ENCODE data around the gene EZR. TPM values are rescaled to one million over a fixed set of nuclear protein-coding genes. Genes with fewer than 3 reads are reported as not detected.

The EZR gene
- total and polyA plus RNA-seq, 9 of the 15 experiments (the other 6 are each of a cell fraction or from before 2014, with no cell fraction given) = 36.5 to 162 (median 104) TPM

DNA sequence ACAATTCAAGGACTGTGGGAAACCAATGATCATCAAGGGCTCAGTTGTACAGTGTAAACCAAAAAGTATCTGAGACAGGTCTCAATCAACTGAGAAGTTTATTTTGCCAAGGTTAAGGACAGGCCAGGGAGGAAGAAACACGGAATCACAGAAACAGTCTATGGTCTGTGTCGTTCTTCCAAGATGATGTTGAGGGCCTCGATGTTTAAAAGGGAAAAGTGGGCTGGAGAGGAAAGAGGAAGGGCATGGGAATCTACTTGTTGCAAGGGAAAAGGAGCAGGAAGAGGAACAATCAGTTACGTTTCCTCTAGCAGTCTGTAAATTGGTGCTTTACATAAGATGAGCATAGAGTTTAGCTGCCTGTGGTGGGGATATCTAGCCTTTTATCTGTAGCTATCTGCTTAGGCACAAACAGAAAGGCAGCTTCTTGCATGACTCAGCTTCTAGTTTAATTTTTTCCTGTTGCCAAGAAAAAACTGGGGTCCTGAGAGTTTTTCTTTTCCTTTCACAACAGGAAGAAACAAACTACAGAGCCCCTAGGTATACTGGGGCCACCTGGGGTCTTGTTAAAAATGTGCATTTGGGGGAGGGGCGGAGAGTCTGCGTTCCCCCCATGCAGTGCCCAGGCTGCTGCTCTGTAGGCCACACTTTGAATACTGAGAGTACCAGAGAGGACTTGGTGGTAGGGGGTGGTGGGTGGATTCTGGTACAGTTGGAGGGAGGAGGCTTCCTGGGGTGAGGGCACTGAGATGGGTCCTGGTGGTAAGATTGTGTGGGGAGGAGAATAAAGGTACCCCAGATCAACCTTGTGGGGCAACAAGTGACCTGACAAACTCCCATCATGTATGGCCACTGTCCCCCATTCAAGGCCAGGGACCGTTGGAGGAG, 35.3 kb upstream of the EZR start (continued):
- TF ChIP-seq ARID4B (CRISPR knock-in tag; IDR thresholded peaks at IDR 0.05) = no peak
- no peak for TF ChIP-seq THRA (IDR thresholded peaks at IDR 0.05)
- TF ChIP-seq HBP1 (CRISPR knock-in tag; IDR thresholded peaks at IDR 0.05) = 0 out of 2 replicates have a peak, but pooled peaks have one; percentile 40
- TF ChIP-seq, protein P1, sequence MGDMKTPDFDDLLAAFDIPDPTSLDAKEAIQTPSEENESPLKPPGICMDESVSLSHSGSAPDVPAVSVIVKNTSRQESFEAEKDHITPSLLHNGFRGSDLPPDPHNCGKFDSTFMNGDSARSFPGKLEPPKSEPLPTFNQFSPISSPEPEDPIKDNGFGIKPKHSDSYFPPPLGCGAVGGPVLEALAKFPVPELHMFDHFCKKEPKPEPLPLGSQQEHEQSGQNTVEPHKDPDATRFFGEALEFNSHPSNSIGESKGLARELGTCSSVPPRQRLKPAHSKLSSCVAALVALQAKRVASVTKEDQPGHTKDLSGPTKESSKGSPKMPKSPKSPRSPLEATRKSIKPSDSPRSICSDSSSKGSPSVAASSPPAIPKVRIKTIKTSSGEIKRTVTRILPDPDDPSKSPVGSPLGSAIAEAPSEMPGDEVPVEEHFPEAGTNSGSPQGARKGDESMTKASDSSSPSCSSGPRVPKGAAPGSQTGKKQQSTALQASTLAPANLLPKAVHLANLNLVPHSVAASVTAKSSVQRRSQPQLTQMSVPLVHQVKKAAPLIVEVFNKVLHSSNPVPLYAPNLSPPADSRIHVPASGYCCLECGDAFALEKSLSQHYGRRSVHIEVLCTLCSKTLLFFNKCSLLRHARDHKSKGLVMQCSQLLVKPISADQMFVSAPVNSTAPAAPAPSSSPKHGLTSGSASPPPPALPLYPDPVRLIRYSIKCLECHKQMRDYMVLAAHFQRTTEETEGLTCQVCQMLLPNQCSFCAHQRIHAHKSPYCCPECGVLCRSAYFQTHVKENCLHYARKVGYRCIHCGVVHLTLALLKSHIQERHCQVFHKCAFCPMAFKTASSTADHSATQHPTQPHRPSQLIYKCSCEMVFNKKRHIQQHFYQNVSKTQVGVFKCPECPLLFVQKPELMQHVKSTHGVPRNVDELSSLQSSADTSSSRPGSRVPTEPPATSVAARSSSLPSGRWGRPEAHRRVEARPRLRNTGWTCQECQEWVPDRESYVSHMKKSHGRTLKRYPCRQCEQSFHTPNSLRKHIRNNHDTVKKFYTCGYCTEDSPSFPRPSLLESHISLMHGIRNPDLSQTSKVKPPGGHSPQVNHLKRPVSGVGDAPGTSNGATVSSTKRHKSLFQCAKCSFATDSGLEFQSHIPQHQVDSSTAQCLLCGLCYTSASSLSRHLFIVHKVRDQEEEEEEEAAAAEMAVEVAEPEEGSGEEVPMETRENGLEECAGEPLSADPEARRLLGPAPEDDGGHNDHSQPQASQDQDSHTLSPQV (IDR thresholded peaks at IDR 0.05) = peak; percentile 92
- TF ChIP-seq NEUROD1 (IDR thresholded peaks at IDR 0.05; ENCODE audit: borderline replicate concordance, low read depth, low read length, partially characterized antibody) = peak; percentile 68
- TF ChIP-seq NCOA6 (IDR thresholded peaks at IDR 0.05) = no peak
- TF ChIP-seq, protein P2, sequence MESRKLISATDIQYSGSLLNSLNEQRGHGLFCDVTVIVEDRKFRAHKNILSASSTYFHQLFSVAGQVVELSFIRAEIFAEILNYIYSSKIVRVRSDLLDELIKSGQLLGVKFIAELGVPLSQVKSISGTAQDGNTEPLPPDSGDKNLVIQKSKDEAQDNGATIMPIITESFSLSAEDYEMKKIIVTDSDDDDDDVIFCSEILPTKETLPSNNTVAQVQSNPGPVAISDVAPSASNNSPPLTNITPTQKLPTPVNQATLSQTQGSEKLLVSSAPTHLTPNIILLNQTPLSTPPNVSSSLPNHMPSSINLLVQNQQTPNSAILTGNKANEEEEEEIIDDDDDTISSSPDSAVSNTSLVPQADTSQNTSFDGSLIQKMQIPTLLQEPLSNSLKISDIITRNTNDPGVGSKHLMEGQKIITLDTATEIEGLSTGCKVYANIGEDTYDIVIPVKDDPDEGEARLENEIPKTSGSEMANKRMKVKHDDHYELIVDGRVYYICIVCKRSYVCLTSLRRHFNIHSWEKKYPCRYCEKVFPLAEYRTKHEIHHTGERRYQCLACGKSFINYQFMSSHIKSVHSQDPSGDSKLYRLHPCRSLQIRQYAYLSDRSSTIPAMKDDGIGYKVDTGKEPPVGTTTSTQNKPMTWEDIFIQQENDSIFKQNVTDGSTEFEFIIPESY (CRISPR knock-in tag; IDR thresholded peaks at IDR 0.05) = no peak
- TF ChIP-seq POLR2AphosphoS2 (IDR thresholded peaks at IDR 0.05; ENCODE audit: low read length) = no peak
- TF ChIP-seq ZBTB26 (CRISPR knock-in tag; IDR thresholded peaks at IDR 0.05) = peak; percentile 72; the same call in 1 of the 2 replicates
- no peak for TF ChIP-seq ZNF586 (CRISPR knock-in tag; conservative IDR thresholded peaks at IDR 0.05)
